Neural cell (in vitro differentiated cells): ENCODE measurements around the gene MAT2A.

Experiments used
- EP300 ChIP-seq: fragments of 450-650 bp; conservative IDR thresholded peaks from 2 replicates; pipeline ENCODE4 v1.6.1; 2014; ENCODE audit warnings: antibody characterized with exemption, mild to moderate bottlenecking, moderate library complexity; ENCODE audit not compliant: poor library complexity, severe bottlenecking
- EZH2 ChIP-seq: fragments of 200-600, 300-800 bp; shearing (Covaris generic), sonication (generic); IDR thresholded peaks from 2 replicates; pipeline ENCODE4 v1.6.1; 2014; ENCODE audit warnings: antibody characterized with exemption, low read length, borderline replicate concordance, mild to moderate bottlenecking; ENCODE audit not compliant: insufficient read depth, poor library complexity, severe bottlenecking
- POLR2AphosphoS5 ChIP-seq: IDR thresholded peaks from 2 replicates; pipeline ENCODE4 v1.6.1; 2012
- RAD21 ChIP-seq: fragments of 450-650 bp; conservative IDR thresholded peaks from 2 replicates; pipeline ENCODE4 v1.6.1; 2014; ENCODE audit warnings: antibody characterized with exemption, mild to moderate bottlenecking, moderate library complexity
- SMC3 ChIP-seq: fragments of 450-650 bp; conservative IDR thresholded peaks from 2 replicates; pipeline ENCODE4 v1.6.1; 2014; ENCODE audit warnings: antibody characterized with exemption, mild to moderate bottlenecking, moderate library complexity; ENCODE audit not compliant: poor library complexity
- TAF1 ChIP-seq: IDR thresholded peaks from 2 replicates; pipeline ENCODE4 v1.6.1; 2012; ENCODE audit warnings: low read depth
- TF ChIP-seq, protein P1 (sequence below): fragments of 450-650 bp; IDR thresholded peaks from 2 replicates; pipeline ENCODE4 v1.5.1; 2014; ENCODE audit warnings: antibody characterized with exemption, mild to moderate bottlenecking, moderate library complexity; ENCODE audit not compliant: poor library complexity, severe bottlenecking
- TF ChIP-seq, protein P2 (sequence below): IDR thresholded peaks from 2 replicates; pipeline ENCODE4 v1.6.1; 2012; ENCODE audit warnings: borderline replicate concordance

DNA sequence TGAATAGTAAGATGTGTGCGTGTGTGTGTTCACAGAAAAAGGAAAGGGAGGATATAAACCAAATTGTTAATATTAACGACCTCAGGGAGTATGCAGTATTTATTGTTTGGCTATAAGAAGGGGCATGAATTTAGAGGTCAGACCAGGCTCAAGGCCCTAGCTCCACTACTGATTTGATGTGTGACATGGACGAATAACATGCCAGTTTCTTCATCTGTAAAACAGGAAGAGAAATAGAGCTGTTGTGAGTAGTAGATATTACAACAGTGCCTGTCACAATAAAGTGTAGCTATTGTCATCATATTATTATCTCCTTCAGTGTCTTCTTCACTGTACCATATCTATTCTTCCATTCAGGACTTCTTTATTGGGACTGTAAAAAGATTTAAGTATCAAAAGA is 4.1 kb upstream of the MAT2A start:
- TF ChIP-seq POLR2AphosphoS5 (no peak), EZH2 (no peak), EP300 (no peak), TAF1 (no peak), RAD21 (no peak), SMC3 (no peak)
- TF ChIP-seq, protein P1, sequence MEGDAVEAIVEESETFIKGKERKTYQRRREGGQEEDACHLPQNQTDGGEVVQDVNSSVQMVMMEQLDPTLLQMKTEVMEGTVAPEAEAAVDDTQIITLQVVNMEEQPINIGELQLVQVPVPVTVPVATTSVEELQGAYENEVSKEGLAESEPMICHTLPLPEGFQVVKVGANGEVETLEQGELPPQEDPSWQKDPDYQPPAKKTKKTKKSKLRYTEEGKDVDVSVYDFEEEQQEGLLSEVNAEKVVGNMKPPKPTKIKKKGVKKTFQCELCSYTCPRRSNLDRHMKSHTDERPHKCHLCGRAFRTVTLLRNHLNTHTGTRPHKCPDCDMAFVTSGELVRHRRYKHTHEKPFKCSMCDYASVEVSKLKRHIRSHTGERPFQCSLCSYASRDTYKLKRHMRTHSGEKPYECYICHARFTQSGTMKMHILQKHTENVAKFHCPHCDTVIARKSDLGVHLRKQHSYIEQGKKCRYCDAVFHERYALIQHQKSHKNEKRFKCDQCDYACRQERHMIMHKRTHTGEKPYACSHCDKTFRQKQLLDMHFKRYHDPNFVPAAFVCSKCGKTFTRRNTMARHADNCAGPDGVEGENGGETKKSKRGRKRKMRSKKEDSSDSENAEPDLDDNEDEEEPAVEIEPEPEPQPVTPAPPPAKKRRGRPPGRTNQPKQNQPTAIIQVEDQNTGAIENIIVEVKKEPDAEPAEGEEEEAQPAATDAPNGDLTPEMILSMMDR = no peak
- TF ChIP-seq, protein P2, sequence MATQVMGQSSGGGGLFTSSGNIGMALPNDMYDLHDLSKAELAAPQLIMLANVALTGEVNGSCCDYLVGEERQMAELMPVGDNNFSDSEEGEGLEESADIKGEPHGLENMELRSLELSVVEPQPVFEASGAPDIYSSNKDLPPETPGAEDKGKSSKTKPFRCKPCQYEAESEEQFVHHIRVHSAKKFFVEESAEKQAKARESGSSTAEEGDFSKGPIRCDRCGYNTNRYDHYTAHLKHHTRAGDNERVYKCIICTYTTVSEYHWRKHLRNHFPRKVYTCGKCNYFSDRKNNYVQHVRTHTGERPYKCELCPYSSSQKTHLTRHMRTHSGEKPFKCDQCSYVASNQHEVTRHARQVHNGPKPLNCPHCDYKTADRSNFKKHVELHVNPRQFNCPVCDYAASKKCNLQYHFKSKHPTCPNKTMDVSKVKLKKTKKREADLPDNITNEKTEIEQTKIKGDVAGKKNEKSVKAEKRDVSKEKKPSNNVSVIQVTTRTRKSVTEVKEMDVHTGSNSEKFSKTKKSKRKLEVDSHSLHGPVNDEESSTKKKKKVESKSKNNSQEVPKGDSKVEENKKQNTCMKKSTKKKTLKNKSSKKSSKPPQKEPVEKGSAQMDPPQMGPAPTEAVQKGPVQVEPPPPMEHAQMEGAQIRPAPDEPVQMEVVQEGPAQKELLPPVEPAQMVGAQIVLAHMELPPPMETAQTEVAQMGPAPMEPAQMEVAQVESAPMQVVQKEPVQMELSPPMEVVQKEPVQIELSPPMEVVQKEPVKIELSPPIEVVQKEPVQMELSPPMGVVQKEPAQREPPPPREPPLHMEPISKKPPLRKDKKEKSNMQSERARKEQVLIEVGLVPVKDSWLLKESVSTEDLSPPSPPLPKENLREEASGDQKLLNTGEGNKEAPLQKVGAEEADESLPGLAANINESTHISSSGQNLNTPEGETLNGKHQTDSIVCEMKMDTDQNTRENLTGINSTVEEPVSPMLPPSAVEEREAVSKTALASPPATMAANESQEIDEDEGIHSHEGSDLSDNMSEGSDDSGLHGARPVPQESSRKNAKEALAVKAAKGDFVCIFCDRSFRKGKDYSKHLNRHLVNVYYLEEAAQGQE = no peak
